Right atrium auricular region (tissue), 2 donors: ENCODE results near the gene VSIG10L. TPM values are rescaled to one million over a fixed set of nuclear protein-coding genes. Genes with fewer than 3 reads are reported as not detected.

Source experiments
- DNase-seq: peaks from one replicate; pipeline ENCODE4 v3.0.0-alpha.2; 2019; ENCODE audit warnings: low spot score
- H3K27ac ChIP-seq, 2 donors: fragments of 200-600 bp; sonication (generic); 1 replicate in 1 of 2; 2 replicates in 1 of 2; pipeline ENCODE4 v1.5.1; 2016 to 2019
- H3K27me3 ChIP-seq, 2 donors: fragments of 200-600 bp; sonication (generic); one replicate each; pipeline versions ENCODE4 v1.5.1 to v1.6.0; 2017 to 2019
- H3K36me3 ChIP-seq: fragments of 200-600 bp; sonication (generic); one replicate; pipeline ENCODE4 v1.5.1; 2016
- H3K4me1 ChIP-seq, 2 donors: fragments of 200-600 bp; sonication (generic); one replicate each; pipeline versions ENCODE4 v1.5.1 to v1.6.0; 2017 to 2019
- H3K4me3 ChIP-seq, 2 donors: fragments of 200-600 bp; sonication (generic); 1 replicate in 1 of 2; 2 replicates in 1 of 2; pipeline ENCODE4 v1.5.1; 2017 to 2019; ENCODE audit warnings: mild to moderate bottlenecking in 1 of 2, moderate library complexity in 1 of 2
- H3K9me3 ChIP-seq, 2 donors: fragments of 200-600 bp; sonication (generic); one replicate each; pipeline ENCODE4 v1.5.1; 2019
- CTCF ChIP-seq, 2 donors: fragments of 200-600 bp; sonication (generic); IDR thresholded peaks; one replicate each; pipeline ENCODE4 v1.5.1; 2019; ENCODE audit warnings: antibody characterized with exemption in 2 of 2
- total RNA-seq, 2 donors: library from RNA; depleted of rRNA; stranded (reverse); fragments of >200 nt; gene quantifications; one replicate each; pipeline ENCODE4 v1.1.0, GENCODE V29; 2016

Gene VSIG10L
- total RNA-seq, 2 donors from 2014 or later, result 0.79 to 1.1 TPM

- no peak for DNase-seq
- Histone ChIP-seq H3K27me3 (no peaks in the 10 kb centered on the region), H3K4me3 (no peak overlapping the region), H3K36me3 (no peaks in the 10 kb centered on the region), H3K9me3 (no peaks in the 10 kb centered on the region), H3K4me1 (no peaks in the 10 kb centered on the region), H3K27ac (no peak overlapping the region)
- TF ChIP-seq CTCF (IDR thresholded peaks at IDR 0.05), result no peak
Observed at GRCh38 chr19:51382004-51382403, 40.1 kb upstream of the VSIG10L start.

- Histone ChIP-seq H3K27me3 (no peaks in the 10 kb centered on the region), H3K9me3 (no peaks in the 10 kb centered on the region), H3K27ac (no peak overlapping the region), H3K4me3 (no peak overlapping the region), H3K4me1 (no peaks in the 10 kb centered on the region), H3K36me3 (no peaks in the 10 kb centered on the region)
- DNase-seq, result no peak
- no peak for TF ChIP-seq CTCF (IDR thresholded peaks at IDR 0.05)
Observed at GRCh38 chr19:51380379-51380778, 38.4 kb upstream of the VSIG10L start.

GRCh38 chr19:51377422-51377821 lies 35.5 kb upstream of the VSIG10L start:
- Histone ChIP-seq H3K27me3 (no peaks in the 10 kb centered on the region), H3K4me3 (no peak overlapping the region), H3K9me3 (no peaks in the 10 kb centered on the region), H3K4me1 (no peaks in the 10 kb centered on the region), H3K27ac (no peak overlapping the region), H3K36me3 (no peaks in the 10 kb centered on the region)
- no peak for TF ChIP-seq CTCF (IDR thresholded peaks at IDR 0.05)
- no peak for DNase-seq

- H3K4me1 ChIP-seq, result no peaks in the 10 kb centered on the region
- no peak for TF ChIP-seq CTCF (IDR thresholded peaks at IDR 0.05)
- no peaks in the 10 kb centered on the region for H3K27me3 ChIP-seq
- no peaks in the 10 kb centered on the region for H3K36me3 ChIP-seq
- DNase-seq, result no peak
- H3K4me3 ChIP-seq, result no peak overlapping the region
- H3K9me3 ChIP-seq, result no peaks in the 10 kb centered on the region
- H3K27ac ChIP-seq, result no peak overlapping the region
Observed at GRCh38 chr19:51375504-51376221, 33.7 kb upstream of the VSIG10L start.

- Histone ChIP-seq H3K4me1 (peaks cover 0 to 9% of the 10 kb centered on the region in 2 donors), H3K27ac (no peak within 1 kb of the TSS), H3K36me3 (no peaks in the 10 kb centered on the region), H3K9me3 (no peaks in the 10 kb centered on the region), H3K4me3 (no peak within 1 kb of the TSS), H3K27me3 (no peaks in the 10 kb centered on the region)
- TF ChIP-seq CTCF (IDR thresholded peaks at IDR 0.05), result no peak
- no peak for DNase-seq
Observed at GRCh38 chr19:51372649-51373504, 30.9 kb upstream of the VSIG10L start, which contains the start of gene NKG7. Gene NKG7, minus strand, starts transcription at chr19:51372654. Its CDS starts 119 bp downstream, at chr19:51372535.
